Measurements from ENCODE around the gene RPL41. TPM values are rescaled to one million over a fixed set of nuclear protein-coding genes. Genes with fewer than 3 reads are reported as not detected.

Gene RPL41
- total RNA-seq, 4 donors from 2014 or later: 2,553 to 3,094 (median 2,929) TPM

- ATAC-seq (ENCODE audit: low FRiP score): no peak
- no peak for DNase-seq (ENCODE audit: low spot score)
- TF ChIP-seq, protein P1, sequence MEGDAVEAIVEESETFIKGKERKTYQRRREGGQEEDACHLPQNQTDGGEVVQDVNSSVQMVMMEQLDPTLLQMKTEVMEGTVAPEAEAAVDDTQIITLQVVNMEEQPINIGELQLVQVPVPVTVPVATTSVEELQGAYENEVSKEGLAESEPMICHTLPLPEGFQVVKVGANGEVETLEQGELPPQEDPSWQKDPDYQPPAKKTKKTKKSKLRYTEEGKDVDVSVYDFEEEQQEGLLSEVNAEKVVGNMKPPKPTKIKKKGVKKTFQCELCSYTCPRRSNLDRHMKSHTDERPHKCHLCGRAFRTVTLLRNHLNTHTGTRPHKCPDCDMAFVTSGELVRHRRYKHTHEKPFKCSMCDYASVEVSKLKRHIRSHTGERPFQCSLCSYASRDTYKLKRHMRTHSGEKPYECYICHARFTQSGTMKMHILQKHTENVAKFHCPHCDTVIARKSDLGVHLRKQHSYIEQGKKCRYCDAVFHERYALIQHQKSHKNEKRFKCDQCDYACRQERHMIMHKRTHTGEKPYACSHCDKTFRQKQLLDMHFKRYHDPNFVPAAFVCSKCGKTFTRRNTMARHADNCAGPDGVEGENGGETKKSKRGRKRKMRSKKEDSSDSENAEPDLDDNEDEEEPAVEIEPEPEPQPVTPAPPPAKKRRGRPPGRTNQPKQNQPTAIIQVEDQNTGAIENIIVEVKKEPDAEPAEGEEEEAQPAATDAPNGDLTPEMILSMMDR (IDR thresholded peaks at IDR 0.05): no peak
Observed at GRCh38 chr12:56163533-56164344, 47.3 kb downstream of the RPL41 start.

DNA sequence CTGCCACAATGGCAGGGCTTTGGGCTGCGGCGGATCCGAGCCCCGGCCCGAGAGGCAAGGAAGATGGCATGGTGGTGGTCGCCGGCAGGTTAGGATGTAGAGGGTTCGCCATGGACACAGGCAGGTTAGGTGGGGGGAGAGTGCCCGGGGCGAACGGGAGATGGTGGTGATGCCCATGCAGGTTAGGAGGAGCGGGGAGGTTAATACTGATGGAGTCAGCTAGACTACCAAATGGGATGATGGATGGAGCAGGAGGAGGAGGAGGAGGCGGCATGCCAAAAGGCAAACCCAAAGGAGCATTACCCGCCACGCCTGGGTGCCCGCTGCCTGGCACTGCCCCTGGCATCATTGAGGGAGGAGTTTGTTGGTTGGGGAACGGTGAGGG, 47.9 kb downstream of the RPL41 start:
- ATAC-seq (ENCODE audit: low FRiP score) (no peak), DNase-seq (ENCODE audit: low spot score) (no peak)
- TF ChIP-seq, protein P1 (IDR thresholded peaks at IDR 0.05): no peak

- DNase-seq (ENCODE audit: low spot score): no peak
- no peak for ATAC-seq (ENCODE audit: low FRiP score)
Observed at GRCh38 chr12:56165369-56165768, 48.9 kb downstream of the RPL41 start.

More at GRCh38 chr12:56165369-56165768, 48.9 kb downstream of the RPL41 start:
- TF ChIP-seq, protein P1 (IDR thresholded peaks at IDR 0.05): no peak

Other genes with a start within 250 kb of the RPL41 start
- gene PYM1, start 188.7 kb upstream of the RPL41 start, total RNA-seq: 10 to 100 TPM; 28.2 to 37.6 (median 29.8) TPM
- gene DGKA, start 185.5 kb upstream of the RPL41 start, total RNA-seq: 10 to 100 TPM; 26.0 to 57.0 (median 37.9) TPM
- 1 to 10 TPM in 2 of 4 donors, under 1 TPM in 2; 0.65 to 5.2 (median 1.2) TPM for gene PMEL, start 150.6 kb upstream of the RPL41 start, total RNA-seq
- gene CDK2, start 149.8 kb upstream of the RPL41 start, total RNA-seq: 10 to 100 TPM in 3 of 4 donors, 1 to 10 TPM in 1; 9.7 to 23.7 (median 17.5) TPM
- gene RAB5B, start 142.6 kb upstream of the RPL41 start, total RNA-seq: 10 to 100 TPM; 46.2 to 71.5 (median 64.8) TPM
- 10 to 100 TPM; 14.5 to 43.0 (median 22.9) TPM for gene SUOX, start 119.4 kb upstream of the RPL41 start, total RNA-seq
- gene IKZF4, start 95.6 kb upstream of the RPL41 start, total RNA-seq: 10 to 100 TPM in 1 of 4 donors, 1 to 10 TPM in 3; 4.4 to 10.3 (median 6.6) TPM
- 1,000 to 10,000 TPM in 2 of 4 donors, 100 to 1,000 TPM in 2; 482 to 1,592 (median 1,024) TPM for gene RPS26, start 74.7 kb upstream of the RPL41 start, total RNA-seq
- 1 to 10 TPM; 2.9 to 8.3 (median 7.6) TPM for gene ERBB3, start 36.5 kb upstream of the RPL41 start, total RNA-seq
- gene PA2G4, start 12.1 kb upstream of the RPL41 start, total RNA-seq: 100 to 1,000 TPM in 3 of 4 donors, 10 to 100 TPM in 1; 90.2 to 232 (median 119) TPM
- gene ZC3H10, start 1.6 kb downstream of the RPL41 start, total RNA-seq: 1 to 10 TPM; 3.5 to 5.5 (median 4.9) TPM
- gene ESYT1, start 11.6 kb downstream of the RPL41 start, total RNA-seq: 100 to 1,000 TPM; 129 to 447 (median 345) TPM
- gene MYL6B, start 36.0 kb downstream of the RPL41 start, total RNA-seq: 10 to 100 TPM; 25.8 to 42.4 (median 31.8) TPM
- gene MYL6, start 41.7 kb downstream of the RPL41 start, total RNA-seq: 1,000 to 10,000 TPM; 2,379 to 4,265 (median 3,293) TPM
- 100 to 1,000 TPM in 1 of 4 donors, 10 to 100 TPM in 3; 65.5 to 101 (median 82.1) TPM for gene SMARCC2, start 72.8 kb downstream of the RPL41 start, total RNA-seq
- gene RNF41, start 105.3 kb downstream of the RPL41 start, total RNA-seq: 100 to 1,000 TPM in 1 of 4 donors, 10 to 100 TPM in 3; 50.0 to 128 (median 76.2) TPM
- gene NABP2, start 107.7 kb downstream of the RPL41 start, total RNA-seq: 10 to 100 TPM; 13.2 to 24.3 (median 17.2) TPM
- not detected for gene SLC39A5, start 113.4 kb downstream of the RPL41 start, total RNA-seq
- gene ANKRD52, start 141.8 kb downstream of the RPL41 start, total RNA-seq: 10 to 100 TPM; 13.6 to 19.2 (median 16.8) TPM
- gene COQ10A, start 150.3 kb downstream of the RPL41 start, total RNA-seq: 10 to 100 TPM in 3 of 4 donors, 1 to 10 TPM in 1; 9.0 to 18.1 (median 13.5) TPM
- 100 to 1,000 TPM; 143 to 210 (median 194) TPM for gene CS, start 183.7 kb downstream of the RPL41 start, total RNA-seq
- 10 to 100 TPM; 60.4 to 77.8 (median 69.7) TPM for gene CNPY2, start 199.4 kb downstream of the RPL41 start, total RNA-seq
- gene PAN2, start 217.4 kb downstream of the RPL41 start, total RNA-seq: 10 to 100 TPM; 17.3 to 57.8 (median 40.7) TPM
- gene IL23A, start 222.3 kb downstream of the RPL41 start, total RNA-seq: 1 to 10 TPM in 1 of 4 donors, not detected in 3; 2.2 TPM
- gene STAT2, start 243.5 kb downstream of the RPL41 start, total RNA-seq: 100 to 1,000 TPM; 137 to 256 (median 177) TPM
- gene APOF, start 246.2 kb downstream of the RPL41 start, total RNA-seq: not detected